CD4-positive, alpha-beta T cell (primary cell): ENCODE measurements around the gene DTWD2. TPM values are rescaled to one million over a fixed set of nuclear protein-coding genes. Genes with fewer than 3 reads are reported as not detected.

Experiments used
- ATAC-seq: fragments of 200-7000 bp; cut with Tn5 transposase; one replicate; pipeline ENCODE4 v1.10.0; 2022; ENCODE audit warnings: mild to moderate bottlenecking; ENCODE audit not compliant: poor library complexity
- CTCF ChIA-PET: fragments of 350-600 bp; sonication (Branson Sonifier 250); formaldehyde crosslinking; loops from one replicate; lab custom pipeline; 2021; ENCODE audit warnings: antibody characterized with exemption, inconsistent platforms; lab: Charles Lee
- POLR2A ChIA-PET: fragments of 350-600 bp; sonication (Branson Sonifier 250); formaldehyde crosslinking; loops from one replicate; lab custom pipeline; 2021; ENCODE audit warnings: antibody characterized with exemption, inconsistent platforms; lab: Charles Lee
- DNase-seq, 14 experiments: peaks; one replicate each; pipeline ENCODE4 v3.0.0-alpha.2; 2013 to 2020; ENCODE audit warnings: mixed read lengths in 2 of 14
- H3K27ac ChIP-seq, 2 donors: one replicate each; pipeline versions ENCODE4 v1.5.1 to v1.7.0; 2013; ENCODE audit warnings: low read length in 2 of 2, low read depth in 1 of 2, mild to moderate bottlenecking in 1 of 2
- H3K27me3 ChIP-seq, 2 experiments: 1 replicate in 1 of 2; 2 replicates in 1 of 2; pipeline versions ENCODE4 v1.6.1 to v1.7.0; 2013; ENCODE audit warnings: low read length in 2 of 2, control low read depth in 1 of 2, mild to moderate bottlenecking in 1 of 2, moderate library complexity in 1 of 2; ENCODE audit not compliant: insufficient read depth in 2 of 2, control insufficient read depth in 1 of 2
- H3K36me3 ChIP-seq: one replicate; pipeline ENCODE4 v1.6.1; 2013; ENCODE audit warnings: low read length, control low read depth; ENCODE audit not compliant: insufficient read depth
- H3K4me1 ChIP-seq: one replicate; pipeline ENCODE4 v1.6.1; 2013; ENCODE audit warnings: low read length, control low read depth; ENCODE audit not compliant: insufficient read depth
- H3K4me3 ChIP-seq: one replicate; pipeline ENCODE4 v1.5.1; 2013; ENCODE audit warnings: mild to moderate bottlenecking, low read length, moderate library complexity
- H3K9me3 ChIP-seq, 2 experiments: 1 replicate in 1 of 2; 2 replicates in 1 of 2; pipeline versions ENCODE4 v1.6.1 to v1.7.0; 2013; ENCODE audit warnings: low read length in 2 of 2, mild to moderate bottlenecking in 2 of 2, control low read depth in 1 of 2, moderate library complexity in 1 of 2; ENCODE audit not compliant: control insufficient read depth in 1 of 2, insufficient read depth in 1 of 2
- H3K27ac Mint-ChIP-seq: one replicate; pipeline ENCODE4 v1.8.0; 2020; ENCODE audit warnings: mixed read lengths
- H3K27me3 Mint-ChIP-seq: one replicate; pipeline ENCODE4 v1.8.0; 2021; ENCODE audit warnings: mixed read lengths
- H3K36me3 Mint-ChIP-seq: one replicate; pipeline ENCODE4 v1.8.0; 2021; ENCODE audit warnings: low read depth, mixed read lengths
- H3K4me1 Mint-ChIP-seq: one replicate; pipeline ENCODE4 v1.8.0; 2021; ENCODE audit warnings: low read depth, mixed read lengths
- H3K4me3 Mint-ChIP-seq: one replicate; pipeline ENCODE4 v1.8.0; 2020; ENCODE audit warnings: mild to moderate bottlenecking, mixed read lengths
- H3K9me3 Mint-ChIP-seq: one replicate; pipeline ENCODE4 v1.8.0; 2020; ENCODE audit warnings: mixed read lengths
- intact Hi-C, 2 experiments: fragments of 100-400 bp; cut with DNase I in 1 of 2; cut with micrococcal nuclease in 1 of 2; formaldehyde crosslinking; loops; one replicate each; pipeline versions ENCODE4 v1.15.1 to v1.9.0; 2023 to 2025; cut with DNase I, micrococcal nuclease
- total RNA-seq, 174 experiments: library from RNA in 2 of 174; stranded (reverse) in 2 of 174; gene quantifications; one replicate each; pipeline ENCODE4 v1.2.3 and lab custom pipeline; 2021 to 2026
- TF ChIP-seq, protein P1 (sequence below): fragments of 200-600 bp; IDR thresholded peaks from one replicate; pipeline ENCODE4 v1.8.0; 2022; ENCODE audit warnings: antibody characterized with exemption, mild to moderate bottlenecking

DTWD2 gene
- total RNA-seq, 2 experiments from 2014 or later, result 2.1 to 2.3 TPM

DNA sequence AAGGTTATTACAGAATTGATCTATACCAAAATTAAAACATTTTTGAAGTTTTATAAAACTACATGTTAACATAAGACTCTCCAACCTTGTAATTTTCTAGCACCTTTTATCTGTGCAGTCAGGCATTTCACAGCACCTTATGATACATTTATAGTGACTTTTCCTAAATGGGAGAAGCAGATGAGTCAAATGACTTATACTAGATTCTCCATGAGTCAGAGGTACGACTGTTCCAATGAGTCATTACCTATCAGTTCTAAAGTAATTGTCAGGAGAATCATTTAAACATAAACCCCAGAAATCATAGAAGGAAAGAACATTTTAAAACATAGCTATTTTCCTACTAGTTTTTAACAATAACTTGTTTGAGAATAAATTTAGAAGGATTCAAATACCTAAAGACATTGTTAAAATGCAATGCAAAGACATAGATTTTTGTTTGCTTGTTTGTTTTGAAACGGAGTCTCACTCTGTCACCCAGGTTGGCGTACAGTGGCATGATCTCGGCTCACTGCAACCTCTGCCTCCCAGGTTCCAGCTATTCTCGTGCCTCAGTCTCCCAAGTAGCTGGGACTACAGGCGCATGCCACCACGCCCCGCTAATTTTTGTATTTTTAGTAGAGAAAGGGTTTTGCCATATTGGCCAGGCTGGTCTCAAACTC is 47.9 kb upstream of the DTWD2 start:
- TF ChIP-seq, protein P1, sequence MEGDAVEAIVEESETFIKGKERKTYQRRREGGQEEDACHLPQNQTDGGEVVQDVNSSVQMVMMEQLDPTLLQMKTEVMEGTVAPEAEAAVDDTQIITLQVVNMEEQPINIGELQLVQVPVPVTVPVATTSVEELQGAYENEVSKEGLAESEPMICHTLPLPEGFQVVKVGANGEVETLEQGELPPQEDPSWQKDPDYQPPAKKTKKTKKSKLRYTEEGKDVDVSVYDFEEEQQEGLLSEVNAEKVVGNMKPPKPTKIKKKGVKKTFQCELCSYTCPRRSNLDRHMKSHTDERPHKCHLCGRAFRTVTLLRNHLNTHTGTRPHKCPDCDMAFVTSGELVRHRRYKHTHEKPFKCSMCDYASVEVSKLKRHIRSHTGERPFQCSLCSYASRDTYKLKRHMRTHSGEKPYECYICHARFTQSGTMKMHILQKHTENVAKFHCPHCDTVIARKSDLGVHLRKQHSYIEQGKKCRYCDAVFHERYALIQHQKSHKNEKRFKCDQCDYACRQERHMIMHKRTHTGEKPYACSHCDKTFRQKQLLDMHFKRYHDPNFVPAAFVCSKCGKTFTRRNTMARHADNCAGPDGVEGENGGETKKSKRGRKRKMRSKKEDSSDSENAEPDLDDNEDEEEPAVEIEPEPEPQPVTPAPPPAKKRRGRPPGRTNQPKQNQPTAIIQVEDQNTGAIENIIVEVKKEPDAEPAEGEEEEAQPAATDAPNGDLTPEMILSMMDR, result no peak
- intact Hi-C loops, result no loop called here
- Histone ChIP-seq H3K9me3 (no peaks in the 10 kb centered on the region), H3K4me3 (no peak overlapping the region), H3K27ac (no peak overlapping the region), H3K4me1 (peaks cover 4% of the 10 kb centered on the region), H3K36me3 (no peaks in the 10 kb centered on the region), H3K27me3 (no peaks in the 10 kb centered on the region)
- H3K9me3 Mint-ChIP-seq, result no peaks in the 10 kb centered on the region
- H3K36me3 Mint-ChIP-seq, result no peaks in the 10 kb centered on the region
- no peaks in the 10 kb centered on the region for H3K27me3 Mint-ChIP-seq
- DNase-seq (peak in 1 of 14 experiments; percentile 18), ATAC-seq (no peak)
- no peak overlapping the region for H3K4me3 Mint-ChIP-seq
- ChIA-PET POLR2A (no interaction called here), CTCF (no interaction called here)
- H3K27ac Mint-ChIP-seq, result no peak overlapping the region
- peaks cover 15% of the 10 kb centered on the region for H3K4me1 Mint-ChIP-seq

DNA sequence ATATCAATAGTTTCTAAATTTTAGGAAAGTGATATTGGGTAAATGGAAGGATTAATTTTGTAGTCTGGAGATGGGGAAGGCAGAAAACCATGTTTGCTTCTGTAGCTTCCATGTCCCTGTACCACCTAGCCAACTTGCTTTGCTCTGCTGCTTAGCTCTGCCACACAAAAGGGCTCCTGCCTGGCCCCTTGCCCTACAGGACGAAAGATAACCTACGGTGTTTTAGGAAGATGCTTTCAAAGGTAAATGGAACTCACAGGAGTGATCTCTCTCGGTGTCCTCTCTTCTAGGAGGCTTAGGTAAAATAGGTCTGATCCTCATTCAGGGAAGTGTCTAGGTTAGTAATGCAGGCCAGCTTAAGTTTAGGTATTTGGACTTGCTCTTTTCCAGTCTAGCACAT is 44.8 kb upstream of the DTWD2 start:
- H3K9me3 ChIP-seq, result no peaks in the 10 kb centered on the region
- ATAC-seq, result no peak
- H3K36me3 ChIP-seq, result no peaks in the 10 kb centered on the region
- Mint-ChIP-seq H3K9me3 (no peaks in the 10 kb centered on the region), H3K27me3 (no peaks in the 10 kb centered on the region), H3K36me3 (no peaks in the 10 kb centered on the region), H3K4me3 (no peak overlapping the region), H3K27ac (no peak overlapping the region), H3K4me1 (peaks cover 21% of the 10 kb centered on the region)
- H3K4me1 ChIP-seq, result peaks cover 9% of the 10 kb centered on the region
- no peak overlapping the region for H3K4me3 ChIP-seq
- CTCF ChIA-PET, result interaction anchor here (1.4 kb wide), 1 partner anchor 45 kb away, joined by 4 read pairs; the partner anchor contains the start of gene DTWD2
- no peak for DNase-seq
- intact Hi-C loops, result no loop called here
- POLR2A ChIA-PET, result interaction anchor here (2.1 kb wide), 1 partner anchor 38 kb away, joined by 7 read pairs; the partner anchor contains the start of gene DMXL1
- no peaks in the 10 kb centered on the region for H3K27me3 ChIP-seq
- no peak overlapping the region for H3K27ac ChIP-seq
- TF ChIP-seq, protein P1, result no peak

DNA sequence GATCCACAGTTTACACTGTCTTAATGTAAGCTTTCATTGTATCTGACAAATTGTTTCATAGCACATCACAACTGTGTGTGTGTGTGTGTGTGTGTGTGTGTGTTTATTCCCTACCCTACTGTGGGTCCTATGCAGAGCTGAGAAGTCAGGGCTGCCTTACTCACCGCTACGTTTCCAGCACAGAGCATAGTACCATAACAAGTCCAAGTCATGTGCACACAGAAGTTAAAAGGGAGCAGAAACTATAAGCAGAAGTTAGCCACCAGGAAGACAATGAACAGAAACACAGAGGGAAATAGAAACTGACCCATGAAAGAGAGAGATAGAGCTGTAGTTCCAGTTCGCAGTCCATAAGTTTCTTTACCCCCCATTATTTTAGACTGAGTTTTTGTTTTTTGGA is 44.3 kb upstream of the DTWD2 start:
- Histone ChIP-seq H3K27ac (no peak overlapping the region), H3K36me3 (no peaks in the 10 kb centered on the region), H3K4me3 (no peak overlapping the region), H3K4me1 (peaks cover 9% of the 10 kb centered on the region), H3K9me3 (no peaks in the 10 kb centered on the region), H3K27me3 (no peaks in the 10 kb centered on the region)
- H3K4me1 Mint-ChIP-seq, result peaks cover 21% of the 10 kb centered on the region
- ATAC-seq, result no peak
- no peaks in the 10 kb centered on the region for H3K27me3 Mint-ChIP-seq
- CTCF ChIA-PET, result interaction anchor here (1.4 kb wide), 1 partner anchor 44 kb away, joined by 4 read pairs; the partner anchor contains the start of gene DTWD2
- H3K36me3 Mint-ChIP-seq, result no peaks in the 10 kb centered on the region
- no peak overlapping the region for H3K27ac Mint-ChIP-seq
- TF ChIP-seq, protein P1, result no peak
- no peaks in the 10 kb centered on the region for H3K9me3 Mint-ChIP-seq
- no peak overlapping the region for H3K4me3 Mint-ChIP-seq
- POLR2A ChIA-PET, result interaction anchor here (2.1 kb wide), 1 partner anchor 38 kb away, joined by 7 read pairs; the partner anchor contains the start of gene DMXL1
- peak in 2 of 14 experiments; percentile 28 to 43 for DNase-seq
- intact Hi-C loops, result no loop called here
